Activated gamma-delta T cell treated with Interleukin-2 at 50 U/mL for 16 hours (primary cell): ENCODE results near the gene TPCN1.

ENCODE experiments used
- DNase-seq: peaks from one replicate; pipeline ENCODE4 v3.0.0-alpha.2; 2020

TPCN1 gene

DNA sequence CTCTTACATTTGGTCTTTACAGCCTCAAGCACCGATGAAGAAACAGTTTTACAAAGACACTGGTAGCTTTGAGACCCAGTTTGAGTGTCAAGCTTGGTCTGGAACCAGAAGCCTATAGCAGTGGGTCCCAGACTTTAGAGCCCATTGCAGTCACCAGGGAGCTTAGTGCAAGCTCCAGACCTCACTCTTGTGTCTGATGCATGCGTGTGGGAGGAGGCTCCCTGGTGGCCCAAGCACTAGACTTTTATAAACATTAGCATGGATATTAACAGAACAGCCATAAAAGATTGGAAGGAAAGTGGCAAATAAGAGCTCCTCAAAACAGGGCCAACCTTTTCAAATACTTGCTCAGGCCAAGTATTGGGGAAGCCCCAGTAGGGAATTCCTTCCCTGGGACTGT, 68.1 kb downstream of the TPCN1 start:
- DNase-seq, result no peak

DNA sequence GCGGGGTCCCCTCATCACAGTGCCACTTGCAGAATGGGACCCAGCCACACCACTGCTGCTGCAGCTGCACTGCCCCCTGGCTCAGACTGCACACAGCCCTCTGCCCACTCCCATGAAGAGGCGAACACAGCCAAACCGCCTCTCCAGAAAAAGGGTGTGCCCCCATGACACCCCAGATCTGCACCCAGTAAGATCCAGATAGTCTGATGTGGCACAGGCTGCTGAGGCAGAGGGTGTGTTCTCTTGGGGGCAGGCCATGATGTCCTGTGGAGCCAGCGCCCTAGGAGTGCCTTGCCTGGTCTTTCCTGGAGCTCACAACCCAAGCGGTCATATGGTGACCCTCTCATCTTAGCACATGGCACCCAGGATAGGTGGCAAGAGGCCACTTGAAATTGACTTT, 69.2 kb downstream of the TPCN1 start:
- no peak for DNase-seq

DNA sequence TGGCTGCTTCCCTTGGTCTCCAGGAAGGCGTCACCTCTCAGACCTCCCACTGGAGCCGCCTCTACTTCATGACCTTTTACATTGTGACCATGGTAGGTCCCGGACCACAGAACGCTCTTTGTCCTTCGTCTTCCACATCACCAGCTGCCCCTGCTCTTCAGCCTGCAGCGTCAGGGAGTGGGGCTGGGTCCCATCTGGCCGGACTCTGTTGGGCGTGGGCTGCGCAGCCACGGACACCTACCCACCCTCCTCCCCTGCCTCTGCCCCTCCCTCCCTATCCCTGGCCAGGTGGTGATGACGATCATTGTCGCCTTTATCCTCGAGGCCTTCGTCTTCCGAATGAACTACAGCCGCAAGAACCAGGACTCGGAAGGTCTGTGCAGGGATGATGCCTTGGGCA, 70.3 kb downstream of the TPCN1 start:
- DNase-seq, result no peak

DNA sequence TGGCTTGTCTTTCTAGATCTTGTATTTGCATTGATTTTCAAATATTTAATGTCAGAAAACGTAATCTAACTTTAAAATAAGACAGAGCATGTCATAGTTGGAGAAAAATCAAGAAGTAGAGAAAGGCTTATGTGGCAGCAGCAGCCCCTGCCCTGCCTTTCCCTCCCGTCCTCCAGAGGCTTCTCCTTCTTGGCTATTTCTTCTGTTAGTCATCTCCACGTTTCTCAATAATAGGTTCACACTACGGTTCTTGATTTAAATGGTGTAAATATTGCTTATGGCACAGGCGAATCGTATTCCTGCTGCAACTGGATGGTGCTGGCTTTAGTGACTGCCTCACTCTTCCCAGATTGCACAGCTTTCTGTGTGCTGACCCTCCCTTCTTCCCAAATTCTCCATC, 70.8 kb downstream of the TPCN1 start:
- DNase-seq, result no peak

DNA sequence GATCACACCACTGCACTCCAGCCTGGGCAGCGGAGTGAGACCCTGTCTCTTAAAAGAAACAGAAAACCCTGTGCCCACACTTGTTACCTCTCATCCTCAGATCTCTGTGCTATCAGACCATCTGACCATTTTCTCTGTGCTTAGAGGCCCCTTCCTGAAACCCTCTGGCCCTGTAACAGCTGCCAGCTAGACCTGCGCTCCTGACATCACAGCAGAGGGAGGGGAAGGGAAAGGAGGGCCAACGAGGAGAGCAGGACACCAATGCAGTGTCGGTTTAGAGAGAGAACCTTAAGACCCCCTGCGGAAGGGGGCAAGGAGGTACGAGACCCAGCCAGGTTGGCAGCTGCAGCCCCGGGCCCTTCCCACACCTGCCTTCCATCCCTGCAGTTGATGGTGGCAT, 71.3 kb downstream of the TPCN1 start:
- DNase-seq, result no peak

DNA sequence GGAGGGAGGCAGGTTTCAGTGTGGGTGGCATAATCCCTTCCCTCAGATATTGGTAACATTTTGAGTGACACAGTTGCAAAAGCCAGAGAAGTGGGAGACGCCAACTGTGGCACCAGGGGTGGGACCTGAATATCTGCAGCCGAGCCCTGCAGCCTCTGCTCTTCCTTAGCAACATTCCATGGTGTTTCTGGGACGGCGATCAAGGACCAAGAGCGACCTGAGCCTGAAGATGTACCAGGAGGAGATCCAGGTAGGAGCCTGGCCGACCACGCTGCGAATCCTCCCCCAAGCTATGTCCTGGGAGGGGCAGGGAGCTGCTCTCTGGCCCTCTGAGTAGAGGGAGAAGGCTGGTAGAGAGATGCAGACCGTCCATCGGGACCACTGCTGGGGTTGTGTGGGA, 71.8 kb downstream of the TPCN1 start:
- no peak for DNase-seq

DNA sequence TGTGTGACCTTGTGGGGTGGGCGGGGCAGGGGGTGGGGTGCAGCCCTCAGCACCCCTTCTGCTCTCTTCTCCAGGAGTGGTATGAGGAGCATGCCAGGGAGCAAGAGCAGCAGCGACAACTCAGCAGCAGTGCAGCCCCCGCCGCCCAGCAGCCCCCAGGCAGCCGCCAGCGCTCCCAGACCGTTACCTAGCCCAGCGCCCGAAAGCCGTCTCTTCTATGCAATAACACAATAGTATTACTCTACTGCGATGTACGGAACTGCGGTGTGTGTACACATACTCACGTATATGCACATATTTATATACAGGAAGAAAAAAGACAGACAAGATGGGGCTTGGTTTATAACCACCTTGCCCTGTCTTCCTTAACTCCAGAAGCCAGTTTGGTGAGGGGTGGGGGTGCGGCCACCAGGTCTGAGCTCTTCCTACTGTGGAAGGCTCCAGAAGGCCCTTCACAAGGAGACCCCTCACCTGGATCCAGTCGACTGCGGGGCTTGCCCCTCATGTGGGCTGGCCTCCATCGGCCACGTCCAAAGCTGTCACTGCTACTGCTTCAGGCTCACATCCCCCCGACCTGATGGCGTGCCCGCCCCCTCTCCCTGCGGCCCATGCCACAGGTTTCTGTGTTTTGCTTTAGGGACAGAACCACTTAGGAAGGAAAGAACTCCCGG, 74.8 kb downstream of the TPCN1 start:
- no peak for DNase-seq

DNA sequence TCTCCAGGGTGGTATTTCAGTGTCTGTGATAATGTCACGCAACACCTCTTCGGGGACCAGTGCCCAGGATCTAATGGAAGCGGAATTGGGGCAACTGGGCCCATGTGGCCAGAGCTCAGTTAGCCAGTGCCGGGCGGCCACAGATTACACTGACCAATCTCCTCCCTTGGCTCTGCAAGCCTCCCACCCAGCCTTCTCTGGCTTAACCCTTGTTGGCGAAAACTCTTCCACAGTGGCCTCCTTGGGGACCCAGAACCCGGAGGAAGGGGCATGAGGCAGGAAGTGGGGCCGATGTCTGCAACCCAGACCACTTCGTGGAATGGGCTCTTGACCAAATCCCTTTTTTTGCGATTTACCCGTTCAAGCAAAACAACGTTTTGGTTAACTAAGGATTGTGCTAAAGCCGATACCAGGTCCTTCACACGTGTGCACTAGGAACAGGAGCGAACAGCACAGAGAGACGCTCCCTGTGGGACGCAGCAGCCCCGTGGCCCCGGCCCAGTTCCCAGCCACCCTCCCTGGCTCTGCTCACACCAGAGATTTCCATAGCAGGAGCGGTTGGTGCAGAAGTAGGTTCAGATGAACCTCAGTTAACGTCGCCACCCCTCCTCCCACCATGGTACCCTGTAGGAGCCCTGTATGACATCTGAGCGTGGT, 75.4 kb downstream of the TPCN1 start:
- no peak for DNase-seq

DNA sequence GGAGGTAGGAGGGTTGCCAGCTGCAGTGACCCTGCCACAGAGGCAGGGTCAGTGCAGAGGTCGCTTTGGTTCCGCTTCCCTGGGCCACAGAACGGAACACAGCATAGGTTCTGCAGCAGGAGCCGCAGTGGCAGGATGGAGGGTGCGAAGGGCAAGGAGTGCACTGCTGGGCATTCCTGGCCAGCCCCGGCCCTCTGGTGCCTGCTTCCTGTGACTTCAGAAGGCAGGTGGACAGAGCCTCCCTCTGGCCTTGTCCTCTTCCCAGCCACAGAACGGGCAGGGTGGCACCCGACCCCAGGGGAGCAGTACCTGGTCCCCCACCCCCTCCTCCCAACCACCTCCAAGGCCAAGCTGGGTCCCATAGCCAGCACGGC, 75.9 kb downstream of the TPCN1 start:
- no peak for DNase-seq

DNA sequence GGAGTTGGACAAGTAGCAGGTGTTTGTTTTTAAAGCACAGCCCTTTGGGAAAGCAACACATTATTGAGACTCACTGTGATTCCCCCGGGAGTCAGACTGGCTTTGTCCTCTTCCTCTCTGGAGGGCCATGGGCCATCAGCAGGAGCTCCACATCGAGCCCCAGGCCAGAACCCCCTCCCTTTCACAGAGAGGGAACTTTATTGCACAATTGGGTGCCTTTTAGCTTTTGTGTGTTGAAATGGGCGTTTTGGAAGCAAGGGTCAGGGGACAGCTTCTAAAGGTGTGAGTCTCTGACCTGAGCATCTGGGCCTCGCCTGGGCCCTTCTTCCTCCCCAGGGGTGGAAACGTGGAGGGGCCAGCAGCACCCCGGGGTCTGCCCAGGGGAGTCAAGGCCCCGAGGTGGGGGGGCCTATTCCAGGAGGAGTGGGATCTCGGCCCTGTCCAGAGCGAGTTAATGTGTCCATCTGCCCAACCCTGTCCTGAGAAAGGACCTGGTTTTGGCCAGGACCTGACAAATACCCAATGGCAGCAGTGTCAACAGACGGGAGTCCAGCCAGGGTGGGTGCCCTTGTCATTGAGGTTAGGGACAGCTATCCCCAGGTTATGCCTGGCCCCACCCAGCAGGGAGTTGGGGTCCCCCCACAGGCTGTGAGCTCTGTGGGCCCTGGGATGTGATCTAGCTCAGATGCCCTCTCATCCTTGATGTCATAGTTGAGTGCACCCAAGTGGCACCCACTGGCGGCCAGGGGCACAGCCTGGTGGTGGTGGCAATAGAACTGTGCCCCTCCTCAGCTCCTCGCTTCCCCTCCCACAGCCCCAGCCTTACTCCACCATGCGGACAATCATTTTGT, 76.6 kb downstream of the TPCN1 start:
- no peak for DNase-seq

DNA sequence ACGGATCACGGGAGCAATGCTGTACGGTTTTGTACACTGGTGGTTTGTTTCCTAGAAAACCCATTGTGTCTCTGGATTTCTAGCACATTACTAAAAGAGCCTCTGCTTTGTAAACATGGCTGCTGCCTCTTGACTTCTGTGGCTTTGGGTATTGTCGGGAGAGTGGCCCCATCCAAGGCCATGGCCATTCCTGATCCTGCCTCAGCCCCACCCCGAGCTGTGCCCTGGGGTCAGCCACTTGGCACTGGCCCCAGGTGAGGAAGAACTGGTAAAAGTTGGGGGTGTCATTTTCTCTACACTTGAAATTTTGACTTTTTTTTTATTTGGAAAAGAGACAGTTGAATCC, 77.2 kb downstream of the TPCN1 start:
- no peak for DNase-seq

DNA sequence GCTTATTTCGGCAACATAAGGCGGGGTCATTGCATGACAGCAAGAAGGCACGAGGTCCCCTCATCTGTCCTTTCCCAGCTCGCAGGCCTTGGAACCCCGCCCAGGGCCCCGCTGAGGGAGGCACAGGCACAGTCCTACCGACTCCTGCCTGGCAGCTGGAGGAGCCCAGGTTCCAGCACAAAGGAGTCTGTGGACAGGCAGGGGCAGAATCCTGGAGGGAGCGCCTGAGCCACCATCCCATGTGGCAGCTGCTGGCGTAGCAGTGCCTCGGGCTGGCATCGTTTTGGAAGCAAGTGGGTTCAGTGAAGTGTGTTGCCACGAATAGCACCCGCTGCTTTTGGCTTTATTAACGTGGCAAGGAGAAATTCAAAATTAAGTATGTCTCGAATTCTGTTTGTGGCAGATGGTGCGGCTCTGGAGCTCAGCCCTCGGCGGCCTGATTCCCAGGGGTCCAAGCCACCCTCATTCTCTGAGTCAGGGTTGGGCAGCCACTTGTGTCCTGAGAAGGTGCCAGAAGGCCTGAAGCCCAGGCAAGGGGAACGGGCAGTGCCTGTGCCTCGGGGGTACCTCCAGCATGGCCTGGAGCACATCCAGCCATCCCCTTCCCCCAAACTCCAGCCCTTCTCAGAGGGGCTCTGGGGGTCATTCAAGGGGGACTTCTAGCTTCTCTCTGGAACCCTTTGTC, 77.7 kb downstream of the TPCN1 start:
- DNase-seq, result no peak

DNA sequence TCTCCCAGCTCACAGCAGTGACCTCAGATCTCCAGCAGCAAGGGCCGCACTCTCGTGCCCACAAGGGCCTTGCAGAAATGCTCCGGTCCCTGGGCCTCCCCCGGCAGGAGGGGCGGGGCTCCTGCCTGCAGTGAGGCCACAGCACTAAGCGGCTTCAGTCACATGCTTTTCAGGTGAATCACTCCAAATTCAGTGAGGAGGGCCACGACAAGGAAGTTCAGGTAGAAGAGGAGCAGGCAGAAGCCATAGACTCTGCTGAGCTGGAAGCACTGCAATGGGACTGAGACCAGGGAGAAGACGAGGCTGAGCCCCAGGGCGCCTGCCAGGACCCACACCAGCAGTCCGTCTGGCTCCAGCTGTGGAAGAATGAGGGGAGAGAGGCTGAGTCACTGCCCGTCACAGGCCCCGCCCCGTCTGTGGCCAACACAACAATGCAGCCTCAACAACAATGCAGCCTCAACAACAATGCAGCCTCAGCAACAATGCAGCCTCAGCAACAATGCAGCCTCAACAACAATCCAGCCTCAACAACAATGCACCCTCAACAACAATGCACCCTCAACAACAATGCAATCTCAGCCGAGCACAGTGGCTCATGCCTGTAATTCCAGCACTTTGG, 78.5 kb downstream of the TPCN1 start:
- no peak for DNase-seq

DNA sequence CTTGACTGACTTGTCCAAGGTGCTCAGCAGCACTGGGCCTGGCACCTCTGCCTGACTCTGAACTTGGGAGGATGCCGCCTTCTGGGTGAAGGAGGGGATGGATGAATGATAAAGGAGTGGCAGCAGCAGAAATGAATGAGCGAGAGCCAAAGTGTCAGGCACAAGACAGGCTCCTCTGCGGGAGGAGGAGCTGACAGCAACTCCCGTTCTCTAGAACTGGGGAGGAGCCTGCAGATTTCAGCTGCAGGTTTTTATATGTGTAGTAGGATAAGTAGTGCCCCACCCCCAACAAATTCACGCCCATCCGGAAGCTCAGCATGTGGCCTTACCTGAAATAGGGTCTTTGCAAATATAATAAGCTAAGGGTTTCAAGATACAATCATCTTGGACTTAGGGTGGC, 80.5 kb downstream of the TPCN1 start:
- DNase-seq, result no peak

DNA sequence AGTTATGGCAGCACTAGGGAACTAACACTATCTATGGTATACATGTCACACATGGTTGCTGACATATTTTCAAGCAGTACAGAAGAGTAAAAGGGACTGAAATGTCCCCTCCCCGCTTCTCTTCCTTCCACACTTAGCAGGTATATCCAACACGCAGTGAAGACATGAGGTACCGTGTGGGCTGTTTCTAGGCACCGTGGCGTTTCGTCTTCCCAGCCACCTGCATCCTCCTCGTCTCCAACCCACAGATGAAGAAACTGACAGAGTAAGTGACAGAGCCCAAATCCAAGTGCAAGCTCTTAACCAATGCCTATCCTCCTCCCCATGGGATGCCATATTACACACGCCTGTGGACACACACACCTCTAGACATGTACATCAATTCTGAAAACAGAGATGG, 81.2 kb downstream of the TPCN1 start:
- DNase-seq, result no peak

DNA sequence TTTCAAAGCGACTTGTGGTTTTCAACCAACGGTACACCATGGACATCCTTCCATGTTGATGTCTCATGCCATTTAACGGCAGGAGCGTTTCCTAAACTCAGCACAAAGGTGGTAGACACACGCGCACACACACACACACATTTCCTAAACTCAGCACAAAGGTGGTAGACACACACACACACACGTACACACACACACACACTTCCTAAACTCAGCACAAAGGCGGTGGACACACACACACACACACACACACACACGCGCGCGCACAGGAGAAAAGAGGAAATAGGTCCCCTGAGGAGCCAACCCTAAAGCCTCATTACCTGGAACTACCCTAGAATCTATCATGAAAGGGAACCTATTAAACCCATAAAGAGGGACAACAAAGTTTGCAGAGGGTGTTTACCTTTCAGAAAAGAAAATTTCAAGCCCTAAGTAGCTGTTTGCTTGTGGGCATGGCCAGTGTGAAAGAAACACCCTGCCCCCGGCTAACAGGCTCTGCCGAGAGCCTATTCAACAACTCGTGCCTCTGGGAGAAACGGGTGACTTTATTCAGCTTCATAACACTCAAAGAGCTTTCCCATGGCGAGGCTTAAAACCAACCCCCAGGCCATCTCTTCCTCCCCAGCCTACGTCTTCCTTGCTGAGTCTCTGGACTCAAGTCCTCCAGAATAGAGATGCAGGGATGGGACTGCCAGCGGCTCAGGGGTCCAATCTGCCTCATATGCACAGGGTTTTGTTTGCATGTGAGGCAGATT, 81.8 kb downstream of the TPCN1 start:
- no peak for DNase-seq

DNA sequence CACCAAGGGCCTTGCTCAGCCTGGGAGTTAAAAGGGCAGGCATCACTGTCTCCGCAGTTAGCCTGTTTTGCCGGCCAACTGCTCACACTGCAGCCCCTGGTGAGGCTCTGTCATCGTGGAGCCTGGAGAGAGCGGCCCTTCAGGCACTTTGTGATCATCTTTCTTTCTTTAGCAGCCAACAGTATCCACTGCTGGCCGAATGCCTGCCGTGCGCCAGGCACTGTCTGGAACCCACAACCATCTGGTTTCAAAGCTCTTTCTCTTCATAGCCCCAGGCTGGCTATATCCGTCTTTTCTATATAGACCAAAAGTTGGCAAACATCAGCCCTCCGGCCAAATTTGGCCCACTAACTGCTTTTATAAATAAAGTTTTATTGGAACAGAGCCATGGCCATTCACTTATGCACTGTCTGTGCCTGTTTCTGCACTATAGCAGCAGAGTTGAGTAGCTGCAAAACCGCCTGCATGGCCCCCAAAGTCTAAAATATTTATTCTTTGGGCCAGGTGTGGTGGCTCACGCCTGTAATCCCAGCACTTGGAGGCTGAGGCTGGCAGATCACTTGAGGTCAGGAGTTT, 84.1 kb downstream of the TPCN1 start:
- no peak for DNase-seq

DNA sequence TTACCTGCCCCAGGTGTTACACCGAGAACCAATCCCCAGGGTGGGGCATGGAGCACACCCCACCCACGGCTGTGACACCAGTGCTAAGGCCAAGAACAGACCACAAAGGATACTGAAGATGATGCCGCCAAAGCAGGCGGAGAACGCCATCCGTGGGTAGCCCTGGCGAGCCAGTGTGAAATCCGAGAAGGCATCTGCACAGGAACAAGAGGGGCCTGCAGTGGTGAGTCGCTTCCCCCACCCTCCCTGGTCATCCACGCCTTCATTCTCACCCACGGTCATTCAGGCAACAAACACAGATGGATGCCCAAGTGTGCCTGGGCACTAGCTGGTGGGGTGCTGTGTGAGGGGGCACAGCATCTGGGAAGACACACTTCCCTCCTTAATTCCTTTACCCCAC, 85.1 kb downstream of the TPCN1 start:
- DNase-seq, result no peak

DNA sequence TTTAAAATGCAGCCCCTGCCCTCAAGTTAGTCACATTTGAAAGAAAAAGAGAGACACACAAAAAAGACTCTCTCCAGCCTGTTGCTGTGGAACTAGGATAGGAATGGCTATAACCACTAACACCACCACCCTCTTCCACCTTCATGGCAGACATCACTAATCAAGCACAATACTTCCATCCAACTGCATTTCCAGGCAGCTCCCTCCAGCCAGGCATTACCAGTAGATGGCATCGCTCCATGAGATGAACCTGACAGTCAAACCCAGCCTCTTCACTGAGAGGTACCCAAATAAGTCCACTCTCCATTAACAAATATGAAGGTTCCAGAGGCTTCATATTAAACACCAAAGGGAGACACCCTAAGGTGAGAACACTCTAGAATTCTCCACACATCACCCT, 89.2 kb downstream of the TPCN1 start:
- DNase-seq, result no peak

DNA sequence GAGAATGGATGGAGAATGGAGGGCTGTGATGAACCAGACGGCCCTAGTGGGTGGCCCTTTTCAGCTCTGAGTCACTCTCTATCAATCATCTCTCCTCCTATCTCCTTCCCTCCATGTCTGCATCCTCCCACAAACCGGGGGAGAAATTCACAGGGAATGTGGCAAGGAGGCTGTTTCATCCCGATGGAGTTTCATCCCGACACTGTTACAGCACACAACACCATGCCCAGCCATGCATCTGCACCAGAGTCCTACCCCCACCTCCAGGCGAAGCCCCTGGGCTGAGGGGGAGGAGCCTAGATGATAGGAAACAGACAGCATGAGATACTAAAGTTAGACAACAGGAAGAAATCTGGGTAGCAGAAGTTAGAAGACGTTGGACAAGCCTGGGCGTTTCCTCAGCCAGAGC, 92.9 kb downstream of the TPCN1 start:
- DNase-seq, result no peak

DNA sequence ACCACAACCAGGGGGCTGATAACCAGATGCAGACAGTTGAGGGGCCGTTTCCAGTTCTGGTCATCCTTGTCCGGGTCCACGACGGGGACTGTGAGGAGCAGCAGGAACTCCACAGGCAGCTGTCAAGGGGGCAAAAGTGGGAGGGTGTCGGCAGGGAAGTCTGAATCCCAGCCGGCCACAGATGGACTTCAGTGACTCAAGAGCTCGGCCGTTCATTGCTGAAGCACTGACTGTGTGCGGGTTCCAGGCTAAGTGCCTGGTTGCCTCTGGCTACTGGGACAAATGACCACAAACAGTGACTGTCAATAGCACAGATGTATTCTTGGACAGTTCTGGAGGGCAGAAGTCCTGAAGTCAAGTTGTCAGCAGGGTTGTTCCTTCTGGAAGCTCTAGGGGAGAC, 94.1 kb downstream of the TPCN1 start:
- DNase-seq, result no peak

DNA sequence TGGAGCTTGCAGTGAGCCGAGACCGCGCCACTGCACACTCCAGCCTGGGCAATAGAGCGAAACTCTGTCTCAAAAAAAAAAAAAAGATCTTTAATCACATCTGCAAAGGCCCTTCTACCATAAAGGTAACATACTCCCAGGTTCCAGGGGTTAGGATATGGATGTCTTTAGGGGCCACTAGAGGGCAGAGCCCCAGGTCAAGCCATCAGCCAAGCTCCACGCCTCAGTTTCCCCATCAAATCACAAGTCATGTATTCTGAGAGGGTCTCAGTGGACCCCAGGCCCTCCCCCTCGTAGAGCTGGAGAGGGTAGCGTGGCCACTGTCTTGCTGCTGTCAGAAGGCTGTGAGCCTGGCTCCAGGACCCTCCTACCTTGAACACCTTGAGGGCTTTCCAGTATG, 94.9 kb downstream of the TPCN1 start:
- DNase-seq, result no peak
